HG03442 (cell line): ENCODE data around the gene MACROH2A1.

ENCODE experiments used
- ATAC-seq: cut with Tn5 transposase; IDR thresholded peaks from one replicate; pipeline ENCODE4 v1.9.1; 2021; ENCODE audit warnings: mild to moderate bottlenecking, moderate library complexity; ENCODE audit not compliant: unreplicated experiment

MACROH2A1 gene

DNA sequence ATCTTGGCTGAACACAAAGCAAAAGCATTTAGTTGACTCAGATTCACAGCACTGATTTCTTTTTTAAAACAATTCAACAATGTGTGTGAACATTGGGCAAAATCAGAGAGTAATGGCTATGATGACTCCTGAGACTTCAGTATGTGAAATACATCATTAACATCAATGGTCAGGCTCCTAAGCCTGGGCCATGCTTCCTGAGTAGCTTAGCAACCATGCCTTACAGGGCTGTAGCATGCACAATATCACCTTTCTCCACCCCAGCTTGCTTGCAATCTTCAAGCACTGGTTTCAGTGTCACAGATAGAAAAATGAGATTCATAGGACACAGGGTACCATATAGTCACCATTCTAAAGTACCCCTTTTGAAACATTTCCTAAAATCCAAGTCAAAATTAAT lies 41.3 kb downstream of the MACROH2A1 start:
- no peak for ATAC-seq

DNA sequence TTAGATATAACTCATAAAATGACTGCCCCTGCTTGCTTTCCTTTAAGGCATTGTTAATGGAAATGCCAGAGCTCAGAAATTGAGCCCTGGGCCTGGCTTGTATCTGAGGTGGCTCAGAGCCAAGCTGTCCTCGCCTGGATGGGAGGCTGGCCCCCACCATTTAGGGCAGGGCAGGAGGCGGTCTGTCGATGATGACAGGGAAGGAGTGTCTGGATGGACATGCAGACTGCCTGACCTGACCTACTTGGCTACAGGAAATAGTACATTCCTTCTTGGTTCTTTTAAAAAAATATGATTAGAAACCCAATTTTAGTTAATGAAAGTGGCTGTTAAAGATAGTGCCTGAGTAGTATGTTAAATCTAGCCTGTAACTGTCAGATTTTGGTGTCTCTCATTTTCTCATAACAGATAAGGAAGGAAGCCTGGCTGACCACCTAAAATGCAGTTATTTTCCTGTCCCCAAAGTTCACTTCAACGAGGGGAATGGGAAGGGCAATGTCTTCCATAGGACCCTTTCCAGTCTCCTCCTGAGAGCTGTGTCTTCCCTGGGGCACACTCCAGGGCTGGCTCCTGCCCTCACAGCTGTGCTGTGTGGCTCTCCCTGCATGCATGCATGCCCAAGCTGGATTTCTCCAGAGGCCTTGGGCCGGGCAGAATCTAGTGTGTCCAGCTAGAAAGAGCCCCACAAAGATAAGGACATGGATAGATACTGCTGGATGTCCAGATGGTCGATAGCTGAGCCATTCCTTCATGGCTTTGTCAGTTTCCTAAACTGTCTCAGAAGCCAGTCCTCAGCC lies 42.3 kb downstream of the MACROH2A1 start:
- ATAC-seq, result no peak

DNA sequence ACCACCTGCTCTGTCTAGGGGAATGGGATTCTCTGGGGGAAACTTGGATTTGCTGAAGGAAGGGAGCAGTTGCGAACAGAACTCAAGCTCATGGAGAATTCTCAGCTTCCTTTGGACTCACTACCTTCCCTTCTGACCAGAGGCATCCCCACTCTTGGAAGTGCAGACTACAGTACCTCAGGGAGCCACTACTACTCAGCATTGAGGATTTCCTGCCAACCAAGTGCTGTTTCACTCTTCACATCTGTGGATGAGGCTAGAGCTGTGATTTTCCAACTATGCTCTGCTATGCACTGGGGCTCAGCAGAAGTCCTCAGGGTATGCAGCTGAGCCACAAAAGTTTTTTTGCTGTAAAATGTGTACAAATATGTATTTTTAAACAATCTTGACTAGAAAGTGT lies 43.9 kb downstream of the MACROH2A1 start:
- no peak for ATAC-seq

DNA sequence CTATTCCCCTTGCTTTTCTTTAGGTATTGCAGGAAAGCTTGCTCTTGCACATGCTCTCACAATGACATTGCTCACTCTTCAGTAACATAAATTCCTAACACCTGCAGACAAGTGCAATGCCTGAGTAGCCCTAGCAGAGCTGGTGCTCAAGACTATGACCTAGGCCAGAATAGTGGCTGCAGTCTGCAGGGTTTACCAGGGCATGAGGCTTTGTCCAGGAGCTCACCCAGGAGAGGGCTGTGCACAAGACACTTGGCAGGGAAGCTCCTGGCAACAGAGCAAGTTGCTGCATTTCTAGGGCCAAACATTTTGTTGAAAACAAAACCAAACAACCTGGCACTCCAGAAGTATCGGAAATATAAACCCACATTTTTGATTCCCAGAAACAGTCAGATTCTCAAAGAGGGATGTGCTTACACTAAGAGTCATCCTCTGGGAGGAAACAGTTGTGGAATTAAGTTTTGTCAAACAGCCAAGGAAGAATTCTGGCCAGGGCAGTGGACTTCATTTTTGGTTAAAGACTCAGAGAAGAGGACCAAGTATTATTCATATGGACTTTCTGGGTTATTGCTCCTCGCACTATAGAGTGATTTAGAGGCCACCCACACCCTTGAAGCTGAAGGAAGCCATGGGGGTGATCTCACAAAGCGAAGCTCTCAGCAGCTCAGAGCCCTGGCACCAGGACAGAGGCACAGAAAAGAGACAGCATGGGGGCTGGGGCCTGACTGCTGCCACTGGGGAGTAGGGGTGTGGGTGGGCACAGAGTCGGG lies 44.9 kb downstream of the MACROH2A1 start:
- no peak for ATAC-seq

- ATAC-seq, result no peak
Measured at GRCh38 chr5:135350536-135350935, 48.5 kb downstream of the MACROH2A1 start.

DNA sequence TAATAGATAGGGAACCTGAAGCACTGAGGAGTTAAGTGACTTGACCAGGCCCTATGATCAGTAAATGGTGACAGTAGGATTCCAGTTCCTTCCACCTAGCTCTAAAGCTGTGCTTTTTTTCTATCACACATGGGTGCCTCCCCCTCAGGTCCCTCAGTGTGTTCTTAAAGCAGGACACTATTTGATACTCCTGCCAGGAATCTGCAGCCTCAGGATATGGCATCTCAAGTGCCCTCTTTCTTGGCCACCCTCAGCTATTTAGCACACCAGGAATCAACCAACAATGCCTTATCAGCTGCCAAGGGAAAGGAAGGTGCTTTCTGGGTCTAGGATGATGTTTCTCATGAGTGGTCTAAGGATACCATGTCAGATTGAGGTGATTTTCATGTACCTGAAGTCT lies 49.1 kb downstream of the MACROH2A1 start:
- no peak for ATAC-seq

GRCh38 chr5:135349451-135349850 lies 49.6 kb downstream of the MACROH2A1 start:
- no peak for ATAC-seq

DNA sequence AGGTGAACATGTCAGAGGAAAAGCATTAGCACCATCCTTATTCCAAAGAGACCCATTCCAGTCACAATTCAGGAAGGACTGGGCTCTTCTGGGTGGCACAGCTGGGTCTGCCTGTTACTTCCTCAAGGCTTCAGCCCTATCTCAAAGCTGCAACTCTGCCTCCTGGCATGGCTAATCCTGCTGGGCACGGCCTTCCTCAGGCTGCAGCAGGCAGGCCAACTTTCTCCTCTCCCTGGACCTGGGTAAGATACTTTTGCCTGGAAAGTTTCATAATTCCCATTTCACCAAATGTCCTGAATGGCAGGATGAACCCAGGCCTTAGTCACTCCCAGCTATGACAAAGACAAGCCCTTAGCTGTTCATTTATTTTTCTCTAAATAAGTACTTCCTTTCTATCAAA lies 50.1 kb downstream of the MACROH2A1 start:
- ATAC-seq, result no peak

- no peak for ATAC-seq
Measured at GRCh38 chr5:135347392-135347791, 51.6 kb downstream of the MACROH2A1 start.

DNA sequence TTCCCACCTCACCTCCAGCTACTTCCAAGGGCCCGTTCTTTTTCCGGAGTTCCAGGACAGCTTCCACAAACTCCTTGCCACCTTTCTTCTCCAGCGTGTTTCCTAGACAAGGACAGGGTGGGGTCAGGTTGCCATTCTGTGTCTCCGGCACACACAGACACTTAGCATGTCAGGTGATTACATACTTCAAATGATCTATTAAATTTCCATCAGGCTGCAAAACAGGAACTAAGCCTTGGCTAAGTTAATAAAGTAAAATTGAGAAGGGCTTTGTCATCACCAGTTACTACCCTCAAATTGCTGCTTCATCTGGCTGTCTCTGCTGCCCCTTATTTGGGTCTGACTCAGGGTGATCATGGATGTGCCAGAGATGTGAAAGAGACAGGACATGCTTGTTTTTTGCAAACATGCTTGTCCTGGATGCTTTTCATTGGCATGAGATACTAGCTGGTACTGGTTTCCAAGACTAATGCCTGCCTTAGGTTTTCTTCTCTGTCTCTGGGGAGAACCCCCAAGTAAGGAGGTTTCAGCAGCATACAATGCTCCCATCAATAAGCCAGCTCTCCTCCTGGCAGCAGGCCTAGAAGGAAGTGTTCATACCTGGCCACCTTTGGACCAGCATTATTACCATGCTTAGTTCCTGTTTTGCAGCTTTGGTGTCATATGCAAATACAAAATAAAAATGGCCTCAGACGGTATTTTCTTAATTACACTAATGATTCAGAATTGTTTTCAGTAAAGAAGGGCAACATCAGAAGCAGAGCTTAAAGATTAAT lies 52.9 kb downstream of the MACROH2A1 start:
- no peak for ATAC-seq

DNA sequence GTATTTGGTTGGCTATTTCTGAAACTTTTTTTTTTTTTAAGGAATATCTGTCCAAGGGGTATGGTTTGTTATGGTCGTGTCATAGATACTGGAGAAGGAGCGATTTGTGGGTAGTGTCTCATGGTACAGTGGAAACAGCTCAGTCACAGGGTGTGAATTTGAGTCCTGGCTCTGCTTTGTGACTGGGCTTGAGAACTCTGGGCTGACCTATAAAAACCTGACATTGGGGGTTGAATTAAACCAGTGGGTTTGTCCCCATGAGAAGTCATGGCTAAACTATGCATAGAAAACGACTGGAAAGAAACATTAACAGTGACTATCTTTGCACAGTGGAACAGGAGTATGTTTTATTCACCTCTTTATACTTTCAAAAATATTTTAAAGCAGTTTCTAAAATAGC lies 54.7 kb downstream of the MACROH2A1 start:
- no peak for ATAC-seq

DNA sequence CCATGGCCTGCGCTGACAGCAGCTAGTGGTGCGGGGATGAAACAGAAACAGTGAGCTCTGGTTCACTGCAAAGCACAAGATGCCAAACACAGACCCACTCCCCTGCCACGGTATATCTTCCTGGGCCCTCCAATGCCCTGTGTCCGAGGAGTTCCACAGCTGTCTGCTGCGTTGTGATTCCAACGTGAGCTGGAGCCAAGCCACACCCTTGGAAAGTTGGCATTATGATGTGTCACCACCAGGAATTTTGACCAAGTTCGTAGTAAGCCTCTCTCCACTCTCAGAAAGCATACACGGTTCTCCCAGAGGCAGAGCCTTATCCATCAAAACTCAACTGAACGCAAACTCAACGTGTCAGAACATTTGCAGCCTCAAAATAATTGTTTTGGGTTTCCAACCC lies 55.6 kb downstream of the MACROH2A1 start:
- no peak for ATAC-seq

DNA sequence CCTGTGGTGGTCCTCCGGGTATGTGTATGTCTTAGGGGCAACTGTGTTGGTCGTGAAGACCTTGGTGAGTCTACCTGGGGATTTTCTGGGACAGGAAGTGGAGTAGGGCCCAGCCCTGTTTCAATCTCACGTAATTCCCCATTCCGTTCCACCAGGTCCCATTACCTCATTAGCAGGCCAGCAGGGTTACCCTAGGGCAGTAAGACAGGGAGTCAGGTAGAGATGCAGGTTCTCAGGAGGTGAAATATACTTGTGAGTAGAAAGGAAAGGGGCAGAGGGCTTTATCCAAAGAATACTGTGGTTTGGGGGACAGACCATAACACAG lies 56.5 kb downstream of the MACROH2A1 start:
- no peak for ATAC-seq

- no peak for ATAC-seq
Measured at GRCh38 chr5:135341696-135342550, 57.1 kb downstream of the MACROH2A1 start.

GRCh38 chr5:135341016-135341666 lies 57.9 kb downstream of the MACROH2A1 start:
- ATAC-seq, result no peak

DNA sequence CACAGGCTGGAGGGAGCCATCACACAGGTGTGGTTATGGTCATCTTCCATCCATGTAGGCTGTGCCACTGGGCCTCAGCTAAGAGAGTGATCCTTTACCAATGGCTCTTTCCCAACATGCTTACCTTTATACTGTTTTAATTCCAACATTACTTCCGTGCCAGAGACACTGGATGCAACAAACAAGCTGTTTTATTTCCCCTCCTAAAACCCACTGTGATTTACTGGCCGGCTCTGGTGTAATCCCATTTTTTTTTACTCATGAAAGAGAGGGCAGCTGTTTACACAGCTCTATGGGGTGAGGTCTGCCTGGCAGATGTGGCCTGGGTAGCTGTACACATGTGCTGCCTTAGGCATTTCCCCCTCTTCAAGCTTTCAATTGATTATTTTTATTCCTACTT lies 58.5 kb downstream of the MACROH2A1 start:
- no peak for ATAC-seq

- ATAC-seq, result no peak
Measured at GRCh38 chr5:135339623-135340022, 59.4 kb downstream of the MACROH2A1 start.

GRCh38 chr5:135339189-135339588 lies 59.8 kb downstream of the MACROH2A1 start:
- ATAC-seq, result no peak

DNA sequence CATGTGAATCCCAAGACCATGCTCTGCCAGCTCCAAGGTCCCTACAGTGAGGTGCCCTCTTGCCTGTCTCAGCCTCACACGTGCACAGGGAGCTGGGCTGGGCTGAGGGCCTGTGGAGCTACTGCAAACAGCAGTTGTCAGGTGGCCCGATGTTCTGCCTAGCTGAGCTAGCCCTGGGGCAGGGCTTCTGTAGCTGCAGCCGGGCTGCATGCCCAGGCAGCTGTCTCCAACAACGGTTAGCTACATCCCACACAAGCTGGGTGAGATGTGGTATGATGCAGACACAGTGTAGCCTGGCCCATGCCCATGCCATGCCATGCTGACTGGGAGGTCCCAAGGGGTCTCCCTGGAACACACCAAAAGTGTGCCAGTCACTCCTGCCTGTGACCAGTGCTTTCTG lies 62.0 kb downstream of the MACROH2A1 start:
- no peak for ATAC-seq
